ENCODE results near the gene SULT1A1. TPM values are rescaled to one million over a fixed set of nuclear protein-coding genes. Genes with fewer than 3 reads are reported as not detected.
"Not testable (repeated sequence)": the region's sequence is repeated elsewhere in the genome, so short reads cannot be mapped to it uniquely, and the experiment has no call there.

The SULT1A1 gene
- 10 to 100 TPM in 1 of 3 donors, 1 to 10 TPM in 2; 5.7 to 15.8 (median 7.8) TPM for total RNA-seq
- total RNA-seq (2013): 4.0 TPM

DNA sequence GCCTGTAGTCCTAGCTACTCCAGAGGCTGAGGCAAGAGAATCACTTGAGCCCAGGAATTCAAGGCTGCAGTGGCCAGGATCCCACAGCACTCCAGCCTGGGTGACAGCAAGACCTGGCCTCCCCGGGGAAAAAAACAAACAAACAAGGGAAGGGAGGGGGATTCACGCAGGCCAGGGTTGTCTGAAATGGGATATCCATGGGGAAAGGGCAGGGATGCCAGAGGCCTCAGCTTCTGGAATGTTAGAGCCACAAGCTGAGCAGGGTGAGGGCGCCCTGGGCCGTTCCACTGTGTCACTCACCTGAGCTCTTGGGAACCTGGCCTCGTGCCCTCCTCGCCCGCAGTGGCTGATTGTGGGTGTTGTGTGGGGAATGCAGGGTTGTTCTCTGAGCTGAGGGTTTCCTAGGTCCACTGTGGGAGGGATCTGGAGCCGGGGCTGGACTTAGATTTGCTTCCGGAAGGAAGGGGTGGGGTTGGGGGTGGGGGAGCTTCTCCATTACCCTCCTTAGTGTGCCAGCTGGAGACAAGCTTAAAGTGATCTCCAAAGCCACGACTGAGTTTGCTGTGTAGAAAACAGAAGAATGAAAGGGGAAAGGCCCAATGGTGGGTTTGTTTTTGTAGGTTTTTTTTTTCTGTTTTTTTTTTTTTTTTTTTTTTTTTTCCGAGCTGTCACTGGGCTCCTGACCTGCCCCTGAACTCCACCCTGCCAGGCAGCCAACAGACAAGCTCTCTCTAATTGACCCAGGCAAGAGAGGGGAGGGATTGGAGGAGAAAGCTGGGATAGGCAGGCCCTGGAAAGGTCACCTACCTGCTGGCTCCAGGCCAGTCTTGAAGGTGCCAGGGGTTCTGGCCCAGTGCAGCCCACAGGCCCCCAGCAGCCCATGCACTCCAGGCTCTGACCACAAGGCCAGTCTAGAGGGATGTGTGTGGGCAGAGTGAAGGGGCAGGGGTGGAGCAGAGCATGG is at the start of gene SULT1A1:
TSS of gene SULT1A1 (minus strand) at position 414 of the 964 bp plus-strand sequence. CDS start 1,189 bp downstream, outside the sequence.
- no peaks in the 10 kb centered on the region for H3K27me3 ChIP-seq (ENCODE audit: control insufficient read depth, insufficient read depth, low read length)
- Mint-ChIP-seq H3K27me3 (ENCODE audit: low read depth in 2 of 2) (no peaks in the 10 kb centered on the region), H3K27ac (peak within 1 kb of the TSS; percentile 16 to 70), H3K9me3 (no peaks in the 10 kb centered on the region), H3K4me3 (peak within 1 kb of the TSS; percentile 9), H3K36me3 (no peaks in the 10 kb centered on the region), H3K4me1 (peaks cover 14 to 24% of the 10 kb centered on the region in 2 donors)
- H3K4me3 ChIP-seq (ENCODE audit: low read length): no peak within 1 kb of the TSS
- intact Hi-C loops (cut with micrococcal nuclease): no loop called here
- peaks cover 14% of the 10 kb centered on the region for H3K4me1 ChIP-seq (ENCODE audit: control insufficient read depth, insufficient read depth, low read length)
- H3K9me3 ChIP-seq (ENCODE audit: control insufficient read depth, insufficient read depth, low read length): no peaks in the 10 kb centered on the region
- no peak within 1 kb of the TSS for H3K27ac ChIP-seq (ENCODE audit: low read length)
- no peaks in the 10 kb centered on the region for H3K36me3 ChIP-seq (ENCODE audit: control insufficient read depth, insufficient read depth, low read length)
- TF ChIP-seq, protein P1, sequence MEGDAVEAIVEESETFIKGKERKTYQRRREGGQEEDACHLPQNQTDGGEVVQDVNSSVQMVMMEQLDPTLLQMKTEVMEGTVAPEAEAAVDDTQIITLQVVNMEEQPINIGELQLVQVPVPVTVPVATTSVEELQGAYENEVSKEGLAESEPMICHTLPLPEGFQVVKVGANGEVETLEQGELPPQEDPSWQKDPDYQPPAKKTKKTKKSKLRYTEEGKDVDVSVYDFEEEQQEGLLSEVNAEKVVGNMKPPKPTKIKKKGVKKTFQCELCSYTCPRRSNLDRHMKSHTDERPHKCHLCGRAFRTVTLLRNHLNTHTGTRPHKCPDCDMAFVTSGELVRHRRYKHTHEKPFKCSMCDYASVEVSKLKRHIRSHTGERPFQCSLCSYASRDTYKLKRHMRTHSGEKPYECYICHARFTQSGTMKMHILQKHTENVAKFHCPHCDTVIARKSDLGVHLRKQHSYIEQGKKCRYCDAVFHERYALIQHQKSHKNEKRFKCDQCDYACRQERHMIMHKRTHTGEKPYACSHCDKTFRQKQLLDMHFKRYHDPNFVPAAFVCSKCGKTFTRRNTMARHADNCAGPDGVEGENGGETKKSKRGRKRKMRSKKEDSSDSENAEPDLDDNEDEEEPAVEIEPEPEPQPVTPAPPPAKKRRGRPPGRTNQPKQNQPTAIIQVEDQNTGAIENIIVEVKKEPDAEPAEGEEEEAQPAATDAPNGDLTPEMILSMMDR (IDR thresholded peaks at IDR 0.05): no peak
- 62% methylated on average over 10 of the region's 11 CpGs for WGBS (ENCODE audit: insufficient coverage)
- ATAC-seq (peak in 1 of 3 donors; percentile 29), DNase-seq (no peak)

DNA sequence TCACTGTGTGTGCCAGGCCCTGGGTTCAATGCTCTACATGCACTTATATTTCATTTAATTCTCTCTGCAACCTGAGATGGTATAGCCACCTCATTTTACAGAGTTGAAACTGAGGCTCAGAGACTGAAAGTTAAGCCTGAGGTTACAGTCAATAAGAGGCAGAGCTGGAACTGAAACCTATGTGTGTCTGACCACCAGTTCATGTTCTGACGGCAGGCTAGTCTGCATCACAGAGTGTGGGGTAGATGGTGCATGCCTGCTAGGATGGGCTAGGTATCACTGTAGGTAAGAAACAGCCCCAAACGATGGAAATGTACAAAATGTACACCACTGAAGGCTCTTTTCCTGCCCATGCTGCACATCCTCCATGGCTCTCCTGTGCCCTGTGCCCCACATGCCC is 30.1 kb upstream of the SULT1A1 start:
- H3K27ac Mint-ChIP-seq, H3K9me3 Mint-ChIP-seq: not testable (repeated sequence)
- WGBS (ENCODE audit: insufficient coverage): 50% methylated on average over 1 of the region's 2 CpGs

DNA sequence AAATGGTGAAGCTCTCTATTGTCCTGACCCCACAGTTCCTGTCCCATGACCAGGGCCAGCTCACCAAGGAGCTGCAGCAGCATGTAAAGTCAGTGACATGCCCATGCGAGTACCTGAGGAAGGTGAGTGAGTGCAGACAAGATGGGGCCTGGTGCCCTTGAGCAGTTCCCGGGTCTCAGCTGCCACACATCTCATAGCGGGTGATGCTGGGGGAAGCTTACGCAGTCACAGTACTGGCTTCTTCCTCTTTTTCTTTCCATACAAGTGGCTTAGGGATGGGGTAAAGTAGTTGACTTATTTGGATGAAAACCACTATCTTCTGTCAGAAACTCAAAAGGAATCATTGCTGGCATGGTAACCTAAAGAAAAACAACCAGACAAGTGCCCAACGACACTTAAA is 28.5 kb upstream of the SULT1A1 start:
- H3K36me3 ChIP-seq (ENCODE audit: control insufficient read depth, insufficient read depth, low read length); ATAC-seq; H3K27me3 Mint-ChIP-seq (ENCODE audit: low read depth in 2 of 2); H3K27me3 ChIP-seq (ENCODE audit: control insufficient read depth, insufficient read depth, low read length); H3K36me3 Mint-ChIP-seq; H3K4me1 Mint-ChIP-seq; intact Hi-C loops (cut with micrococcal nuclease); H3K4me3 ChIP-seq (ENCODE audit: low read length); DNase-seq; H3K27ac ChIP-seq (ENCODE audit: low read length); H3K4me3 Mint-ChIP-seq; H3K4me1 ChIP-seq (ENCODE audit: control insufficient read depth, insufficient read depth, low read length); H3K9me3 ChIP-seq (ENCODE audit: control insufficient read depth, insufficient read depth, low read length); H3K27ac Mint-ChIP-seq; H3K9me3 Mint-ChIP-seq: not testable (repeated sequence)
- no CpG with 5 or more reads among the region's 5 CpGs for WGBS (ENCODE audit: insufficient coverage)

More for the DNA sequence above, 30.1 kb upstream of the SULT1A1 start:
- H3K4me3 Mint-ChIP-seq; H3K4me1 Mint-ChIP-seq; H3K36me3 Mint-ChIP-seq; H3K27me3 Mint-ChIP-seq (ENCODE audit: low read depth in 2 of 2); H3K36me3 ChIP-seq (ENCODE audit: control insufficient read depth, insufficient read depth, low read length); DNase-seq; H3K9me3 ChIP-seq (ENCODE audit: control insufficient read depth, insufficient read depth, low read length); ATAC-seq; H3K27ac ChIP-seq (ENCODE audit: low read length); intact Hi-C loops (cut with micrococcal nuclease); H3K27me3 ChIP-seq (ENCODE audit: control insufficient read depth, insufficient read depth, low read length); H3K4me3 ChIP-seq (ENCODE audit: low read length); H3K4me1 ChIP-seq (ENCODE audit: control insufficient read depth, insufficient read depth, low read length): not testable (repeated sequence)

DNA sequence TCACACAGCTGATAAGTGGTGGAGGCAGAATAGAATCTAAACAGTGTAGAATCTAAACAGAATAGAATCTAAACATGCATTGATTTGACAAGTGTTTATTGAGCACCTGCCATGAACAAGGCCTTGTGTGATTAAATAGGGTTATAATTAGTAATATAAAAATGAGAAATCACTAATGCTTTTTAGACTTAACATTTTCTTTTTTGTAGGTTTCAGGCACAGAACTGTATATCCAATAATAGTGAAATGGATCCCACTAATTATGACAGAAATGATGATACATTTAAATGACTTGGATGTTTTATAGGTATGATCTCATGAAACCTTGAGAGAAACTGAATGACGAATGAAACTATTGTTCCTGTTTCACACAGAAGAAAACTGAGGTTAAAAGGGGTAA is 27.9 kb upstream of the SULT1A1 start, which contains the start of gene NPIPB8:
TSS of gene NPIPB8 (plus strand) at position 301 of the 400 bp plus-strand sequence. CDS start 296 bp downstream, outside the sequence.
- H3K27me3 Mint-ChIP-seq (ENCODE audit: low read depth in 2 of 2); H3K4me3 Mint-ChIP-seq; ATAC-seq; H3K4me1 Mint-ChIP-seq; H3K9me3 ChIP-seq (ENCODE audit: control insufficient read depth, insufficient read depth, low read length); H3K9me3 Mint-ChIP-seq; H3K36me3 Mint-ChIP-seq; H3K27ac Mint-ChIP-seq; H3K4me3 ChIP-seq (ENCODE audit: low read length); H3K27ac ChIP-seq (ENCODE audit: low read length); H3K36me3 ChIP-seq (ENCODE audit: control insufficient read depth, insufficient read depth, low read length); H3K27me3 ChIP-seq (ENCODE audit: control insufficient read depth, insufficient read depth, low read length); H3K4me1 ChIP-seq (ENCODE audit: control insufficient read depth, insufficient read depth, low read length); DNase-seq; intact Hi-C loops (cut with micrococcal nuclease): not testable (repeated sequence)
- no CpG with 5 or more reads among the region's 1 CpG for WGBS (ENCODE audit: insufficient coverage)

DNA sequence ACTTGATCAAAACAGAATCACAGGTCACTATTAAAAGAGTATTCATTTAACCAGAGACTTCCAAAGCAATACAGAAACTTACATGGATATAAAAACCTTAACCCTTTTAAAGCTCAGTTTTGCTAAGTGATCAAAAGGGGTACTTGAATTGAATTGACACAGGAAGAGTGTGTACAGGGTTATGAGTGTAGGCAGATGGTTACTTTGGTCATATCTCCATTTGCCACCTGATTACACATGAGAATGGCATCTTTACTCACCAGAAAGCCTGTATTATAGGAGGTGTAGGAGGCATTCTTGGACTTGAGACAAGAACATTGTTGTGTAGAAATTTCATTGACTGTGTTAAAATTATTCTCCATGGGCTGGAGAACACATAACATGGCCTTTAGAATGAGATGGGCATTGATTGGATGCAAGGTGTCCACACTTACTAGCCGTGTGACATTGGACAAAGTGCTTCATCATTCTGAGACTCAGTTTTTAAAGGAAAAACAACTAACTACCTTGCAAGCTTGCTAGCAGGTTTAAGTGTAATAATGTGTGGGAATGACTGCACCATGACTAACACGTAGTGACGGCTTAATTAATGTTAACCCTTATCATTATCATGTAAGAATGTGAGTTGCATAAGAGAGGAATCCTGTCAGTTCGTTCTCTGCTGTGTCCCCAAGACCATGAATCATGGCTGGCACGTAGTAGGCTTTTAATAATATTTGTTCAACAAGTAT is 26.4 kb upstream of the SULT1A1 start:
- 91% methylated on average over 1 of the region's 5 CpGs for WGBS (ENCODE audit: insufficient coverage)
- not testable (repeated sequence) for ATAC-seq, H3K36me3 Mint-ChIP-seq

DNA sequence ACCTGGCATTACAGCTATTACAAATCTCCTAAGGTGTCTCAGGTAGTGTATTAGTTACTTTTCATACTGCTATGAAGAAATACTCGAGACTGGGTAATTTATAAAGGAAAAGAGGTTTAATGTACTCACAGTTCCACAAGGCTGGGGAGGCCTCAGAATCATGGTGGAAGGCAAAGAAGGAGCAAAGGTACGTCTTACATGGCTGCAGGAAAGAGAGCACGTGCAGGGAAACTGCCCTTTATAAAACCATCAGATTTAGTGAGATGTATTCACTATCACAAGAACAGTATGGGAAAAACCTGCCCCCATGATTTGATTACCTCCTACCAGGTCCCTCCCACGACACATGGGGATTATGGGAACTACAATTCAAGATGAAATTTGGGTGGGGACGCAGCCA is 21.1 kb upstream of the SULT1A1 start:
- H3K9me3 ChIP-seq (ENCODE audit: control insufficient read depth, insufficient read depth, low read length); H3K4me3 Mint-ChIP-seq; H3K27ac Mint-ChIP-seq; H3K9me3 Mint-ChIP-seq; H3K4me3 ChIP-seq (ENCODE audit: low read length); H3K27me3 ChIP-seq (ENCODE audit: control insufficient read depth, insufficient read depth, low read length); H3K27ac ChIP-seq (ENCODE audit: low read length); intact Hi-C loops (cut with micrococcal nuclease); DNase-seq; H3K4me1 Mint-ChIP-seq; H3K36me3 ChIP-seq (ENCODE audit: control insufficient read depth, insufficient read depth, low read length); ATAC-seq; H3K27me3 Mint-ChIP-seq (ENCODE audit: low read depth in 2 of 2); H3K4me1 ChIP-seq (ENCODE audit: control insufficient read depth, insufficient read depth, low read length); H3K36me3 Mint-ChIP-seq: not testable (repeated sequence)
- WGBS (ENCODE audit: insufficient coverage): 85% methylated on average over 3 of the region's 5 CpGs

More for the DNA sequence above, 26.4 kb upstream of the SULT1A1 start:
- H3K4me1 ChIP-seq (ENCODE audit: control insufficient read depth, insufficient read depth, low read length); H3K9me3 ChIP-seq (ENCODE audit: control insufficient read depth, insufficient read depth, low read length); H3K27ac Mint-ChIP-seq; H3K27me3 Mint-ChIP-seq (ENCODE audit: low read depth in 2 of 2); DNase-seq; intact Hi-C loops (cut with micrococcal nuclease); H3K9me3 Mint-ChIP-seq; H3K27me3 ChIP-seq (ENCODE audit: control insufficient read depth, insufficient read depth, low read length); H3K36me3 ChIP-seq (ENCODE audit: control insufficient read depth, insufficient read depth, low read length); H3K4me3 Mint-ChIP-seq; H3K4me3 ChIP-seq (ENCODE audit: low read length); H3K27ac ChIP-seq (ENCODE audit: low read length); H3K4me1 Mint-ChIP-seq: not testable (repeated sequence)
